Measurements from ENCODE around the gene ZNF784. TPM values are rescaled to one million over a fixed set of nuclear protein-coding genes. Genes with fewer than 3 reads are reported as not detected.

ZNF784 gene
- polyA plus RNA-seq, 1 experiment = 1.9 TPM

DNA sequence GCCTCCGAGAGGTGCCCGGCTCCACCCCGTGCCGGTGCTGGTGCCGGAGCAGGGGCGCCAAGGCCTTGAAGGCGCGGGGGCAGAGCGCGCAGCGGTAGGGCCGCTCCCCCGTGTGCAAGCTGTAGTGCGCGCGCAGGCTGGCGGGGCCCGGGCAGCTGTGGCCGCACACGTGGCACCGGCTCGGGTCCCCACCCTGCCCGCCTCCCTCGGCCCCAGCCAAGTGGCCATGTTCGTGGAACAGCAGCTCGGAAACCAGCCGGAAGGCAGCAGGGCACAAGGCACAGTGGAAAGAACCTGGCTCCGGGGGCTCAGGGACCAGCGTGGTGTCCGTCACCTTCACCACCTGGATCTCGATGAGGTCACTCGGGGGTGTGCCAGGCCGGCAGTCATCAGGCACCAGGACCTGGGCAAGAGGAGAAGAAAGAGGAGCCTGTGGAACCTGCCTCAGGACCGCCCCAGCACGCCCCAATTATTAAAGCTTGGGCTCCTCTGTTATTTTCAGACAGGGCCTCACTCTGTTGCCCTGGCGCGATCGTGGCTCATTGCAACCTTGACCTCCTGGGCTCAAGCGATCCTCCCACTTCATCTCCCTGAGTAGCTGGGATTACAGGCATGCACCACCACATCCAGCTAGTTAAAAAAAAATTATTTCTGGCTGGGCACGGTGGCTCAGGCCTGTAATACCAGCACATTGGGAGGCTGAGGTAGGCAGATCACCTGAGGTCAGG, 2.0 kb downstream of the ZNF784 start:
- no peak for DNase-seq (ENCODE audit: low read depth, low spot score)
- CTCF ChIA-PET = interaction anchor here (2.7 to 3.2 kb wide), 2 partner anchors 11 to 16 kb away, joined by 14 to 17 read pairs; no protein-coding TSS in a partner anchor
- Histone ChIP-seq H3K4me3 (ENCODE audit: low read depth, low read length) (no peak overlapping the region), H3K27me3 (ENCODE audit: control insufficient read depth, insufficient read depth, low read length) (no peaks in the 10 kb centered on the region), H3K9me3 (ENCODE audit: control insufficient read depth, insufficient read depth, low read length) (no peaks in the 10 kb centered on the region; the same call in 1 of the 2 replicates), H3K27ac (ENCODE audit: low read depth, low read length) (no peak overlapping the region)
- TF ChIP-seq, protein P1, sequence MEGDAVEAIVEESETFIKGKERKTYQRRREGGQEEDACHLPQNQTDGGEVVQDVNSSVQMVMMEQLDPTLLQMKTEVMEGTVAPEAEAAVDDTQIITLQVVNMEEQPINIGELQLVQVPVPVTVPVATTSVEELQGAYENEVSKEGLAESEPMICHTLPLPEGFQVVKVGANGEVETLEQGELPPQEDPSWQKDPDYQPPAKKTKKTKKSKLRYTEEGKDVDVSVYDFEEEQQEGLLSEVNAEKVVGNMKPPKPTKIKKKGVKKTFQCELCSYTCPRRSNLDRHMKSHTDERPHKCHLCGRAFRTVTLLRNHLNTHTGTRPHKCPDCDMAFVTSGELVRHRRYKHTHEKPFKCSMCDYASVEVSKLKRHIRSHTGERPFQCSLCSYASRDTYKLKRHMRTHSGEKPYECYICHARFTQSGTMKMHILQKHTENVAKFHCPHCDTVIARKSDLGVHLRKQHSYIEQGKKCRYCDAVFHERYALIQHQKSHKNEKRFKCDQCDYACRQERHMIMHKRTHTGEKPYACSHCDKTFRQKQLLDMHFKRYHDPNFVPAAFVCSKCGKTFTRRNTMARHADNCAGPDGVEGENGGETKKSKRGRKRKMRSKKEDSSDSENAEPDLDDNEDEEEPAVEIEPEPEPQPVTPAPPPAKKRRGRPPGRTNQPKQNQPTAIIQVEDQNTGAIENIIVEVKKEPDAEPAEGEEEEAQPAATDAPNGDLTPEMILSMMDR (IDR thresholded peaks at IDR 0.05; ENCODE audit: low read depth, low read length) = no peak
- POLR2A ChIA-PET = no interaction called here

DNA sequence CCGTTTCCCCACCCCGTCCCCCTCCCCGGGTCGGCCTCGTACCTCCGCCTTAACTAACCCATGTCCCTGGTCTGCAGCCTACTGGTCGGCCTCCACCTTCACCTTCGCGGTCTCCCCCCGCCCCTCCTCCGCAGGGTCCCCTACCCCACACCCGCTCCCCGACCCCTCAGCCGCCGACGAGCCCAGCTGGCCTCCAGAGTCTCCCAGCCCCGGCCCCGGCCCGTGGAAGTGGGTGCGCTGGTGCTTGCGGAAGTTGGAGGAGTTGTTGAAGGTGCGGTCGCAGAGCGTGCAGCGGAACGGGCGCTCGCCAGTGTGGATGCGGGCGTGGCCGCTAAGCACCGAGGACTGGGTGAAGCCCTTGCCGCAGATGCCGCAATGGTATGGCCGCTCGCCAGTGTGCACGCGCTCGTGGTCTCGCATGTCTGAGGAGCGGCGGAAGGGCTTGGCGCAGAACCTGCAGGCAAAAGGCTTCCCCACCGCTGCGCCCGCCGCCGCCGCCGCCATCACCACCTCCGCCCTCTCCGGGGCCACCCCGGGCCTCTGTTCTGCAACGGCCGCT, 2.6 kb downstream of the ZNF784 start:
- POLR2A ChIA-PET = no interaction called here
- Histone ChIP-seq H3K4me3 (ENCODE audit: low read depth, low read length) (no peak overlapping the region), H3K27me3 (ENCODE audit: control insufficient read depth, insufficient read depth, low read length) (no peaks in the 10 kb centered on the region), H3K9me3 (ENCODE audit: control insufficient read depth, insufficient read depth, low read length) (no peaks in the 10 kb centered on the region; the same call in 1 of the 2 replicates), H3K27ac (ENCODE audit: low read depth, low read length) (no peak overlapping the region)
- CTCF ChIA-PET = no interaction called here
- TF ChIP-seq, protein P1 (IDR thresholded peaks at IDR 0.05; ENCODE audit: low read depth, low read length) = no peak
- DNase-seq (ENCODE audit: low read depth, low spot score) = no peak

DNA sequence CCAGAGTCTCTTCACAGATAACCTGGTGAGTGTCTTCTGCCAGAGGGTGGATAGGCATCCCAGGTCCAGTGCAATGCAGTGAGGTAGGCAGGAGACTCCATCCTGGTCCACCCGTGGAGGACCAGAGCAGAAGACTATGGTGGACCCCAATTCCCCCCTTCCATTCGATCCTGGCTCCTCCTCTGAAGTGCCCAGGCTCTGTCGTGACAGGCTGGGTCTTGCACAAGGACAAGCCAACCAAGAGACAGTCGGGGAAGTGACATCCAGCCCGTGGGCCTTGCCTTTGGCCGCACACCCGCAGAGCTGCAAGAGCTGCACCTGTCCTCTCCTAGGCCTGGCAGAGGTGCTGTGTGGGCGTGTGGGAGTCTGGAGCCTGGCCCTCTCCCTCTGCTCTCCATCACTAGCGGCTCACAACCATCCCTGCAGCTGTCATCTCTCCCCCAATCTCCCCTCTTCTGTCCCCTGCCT, 3.1 kb downstream of the ZNF784 start:
- ChIA-PET POLR2A (interaction anchor here (1.3 kb wide), 1 partner anchor 22 kb away, joined by 6 read pairs; the partner anchor contains the start of gene FIZ1), CTCF (interaction anchor here (1.2 to 1.3 kb wide), 2 partner anchors 105 to 154 kb away, joined by 3 to 5 read pairs; no protein-coding TSS in a partner anchor)
- Histone ChIP-seq H3K27me3 (ENCODE audit: control insufficient read depth, insufficient read depth, low read length) (no peaks in the 10 kb centered on the region), H3K4me3 (ENCODE audit: low read depth, low read length) (no peak overlapping the region), H3K27ac (ENCODE audit: low read depth, low read length) (no peak overlapping the region), H3K9me3 (ENCODE audit: control insufficient read depth, insufficient read depth, low read length) (peaks cover 4% of the 10 kb centered on the region; the same call in 1 of the 2 replicates)
- TF ChIP-seq, protein P1 (IDR thresholded peaks at IDR 0.05; ENCODE audit: low read depth, low read length) = no peak
- DNase-seq (ENCODE audit: low read depth, low spot score) = no peak

DNA sequence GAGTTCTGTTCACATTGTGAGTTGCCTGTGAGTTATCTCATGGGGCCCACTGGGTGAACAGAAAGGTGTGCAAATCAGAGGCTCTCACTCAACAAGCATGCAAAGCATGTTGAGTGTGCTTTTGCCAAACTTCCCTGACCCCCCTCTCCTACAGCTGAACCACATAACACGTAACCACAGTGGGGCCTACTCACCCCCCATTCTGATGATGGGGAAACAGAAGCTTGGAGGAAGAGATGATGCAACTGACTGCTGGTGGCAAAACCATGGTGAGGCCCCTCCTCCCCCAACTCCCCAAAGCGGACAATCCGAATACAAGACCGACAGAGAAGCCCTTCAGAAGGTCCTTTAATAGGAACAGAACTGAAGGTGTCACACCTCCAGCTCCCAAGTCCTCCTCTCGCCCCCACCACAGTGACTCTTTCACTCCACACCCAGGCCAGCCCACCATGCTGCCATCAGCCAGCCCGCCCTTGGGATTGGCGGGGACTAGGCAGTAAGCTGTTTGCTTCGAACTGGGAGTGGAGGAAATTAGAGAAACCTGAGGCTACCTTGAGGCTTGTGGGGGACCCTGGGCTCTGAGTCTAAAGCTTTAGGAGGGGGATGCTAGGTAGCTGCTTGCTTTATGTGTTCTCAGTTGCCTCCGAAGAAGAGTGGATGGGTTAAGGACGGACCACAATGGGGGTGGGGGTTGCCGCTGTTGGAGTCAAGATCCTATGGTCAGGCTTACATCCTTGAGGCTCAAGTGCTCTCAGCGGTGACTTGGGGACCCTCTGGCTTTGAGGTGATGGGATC, 3.8 kb downstream of the ZNF784 start:
- POLR2A ChIA-PET = interaction anchor here (0.5 to 1.3 kb wide), 2 partner anchors 22 to 49 kb away, joined by 4 to 6 read pairs; partner anchors contain the start of gene FIZ1
- CTCF ChIA-PET = interaction anchor here (1.2 to 1.5 kb wide), 3 partner anchors 15 to 153 kb away, joined by 3 to 6 read pairs (median 5); partner anchors contain the start of gene ZNF865
- H3K27me3 ChIP-seq (ENCODE audit: control insufficient read depth, insufficient read depth, low read length) = no peaks in the 10 kb centered on the region
- H3K9me3 ChIP-seq (ENCODE audit: control insufficient read depth, insufficient read depth, low read length) = peaks cover 4% of the 10 kb centered on the region; the same call in 1 of the 2 replicates
- no peak for DNase-seq (ENCODE audit: low read depth, low spot score)
- TF ChIP-seq, protein P1 (IDR thresholded peaks at IDR 0.05; ENCODE audit: low read depth, low read length) = no peak
- H3K27ac ChIP-seq (ENCODE audit: low read depth, low read length) = no peak overlapping the region
- H3K4me3 ChIP-seq (ENCODE audit: low read depth, low read length) = no peak overlapping the region

Measured in AG04450 (cell line).